Upper lobe of right lung (tissue), 1 donor: ENCODE results near the gene SEC14L5. TPM values are rescaled to one million over a fixed set of nuclear protein-coding genes. Genes with fewer than 3 reads are reported as not detected.

ENCODE experiments used
- ATAC-seq: fragments of 200-7000 bp; cut with Tn5 transposase; one replicate; pipeline ENCODE4 v1.9.1; 2020; ENCODE audit warnings: mild to moderate bottlenecking, moderate library complexity
- DNase-seq: peaks from one replicate; pipeline ENCODE4 v3.0.0-alpha.2; 2020
- H3K27ac ChIP-seq: fragments of 200-600 bp; one replicate; pipeline ENCODE4 v1.8.0; 2022
- H3K27me3 ChIP-seq: fragments of 200-600 bp; one replicate; pipeline ENCODE4 v1.8.0; 2022; ENCODE audit warnings: mild to moderate bottlenecking
- H3K36me3 ChIP-seq: fragments of 200-600 bp; one replicate; pipeline ENCODE4 v1.8.0; 2022
- H3K4me1 ChIP-seq: fragments of 200-600 bp; one replicate; pipeline ENCODE4 v1.8.0; 2022
- H3K4me3 ChIP-seq: fragments of 200-600 bp; one replicate; pipeline ENCODE4 v1.8.0; 2022; ENCODE audit warnings: mild to moderate bottlenecking
- H3K9me3 ChIP-seq: fragments of 200-600 bp; one replicate; pipeline ENCODE4 v1.8.0; 2022
- intact Hi-C: fragments of 100-400 bp; cut with DNase I; formaldehyde crosslinking; loops from one replicate; pipeline ENCODE4 v1.11.0; 2022
- total RNA-seq: library from RNA; stranded (reverse); fragmentation: NEBNext Ultra II Directional; extraction: Animal tissue kit (Norgen Biotek cat#: 25700); gene quantifications from one replicate; pipeline ENCODE4 v1.2.1, GENCODE V29; 2021
- TF ChIP-seq, protein P1 (sequence below): fragments of 200-600 bp; IDR thresholded peaks from one replicate; pipeline ENCODE4 v1.8.0; 2022; ENCODE audit warnings: antibody characterized with exemption
- donor health status: DM: no; HTN: yes; CAD: no; lungs with severe emphysema.

The SEC14L5 gene
- total RNA-seq, 1 donor from 2014 or later = 0.52 TPM

DNA sequence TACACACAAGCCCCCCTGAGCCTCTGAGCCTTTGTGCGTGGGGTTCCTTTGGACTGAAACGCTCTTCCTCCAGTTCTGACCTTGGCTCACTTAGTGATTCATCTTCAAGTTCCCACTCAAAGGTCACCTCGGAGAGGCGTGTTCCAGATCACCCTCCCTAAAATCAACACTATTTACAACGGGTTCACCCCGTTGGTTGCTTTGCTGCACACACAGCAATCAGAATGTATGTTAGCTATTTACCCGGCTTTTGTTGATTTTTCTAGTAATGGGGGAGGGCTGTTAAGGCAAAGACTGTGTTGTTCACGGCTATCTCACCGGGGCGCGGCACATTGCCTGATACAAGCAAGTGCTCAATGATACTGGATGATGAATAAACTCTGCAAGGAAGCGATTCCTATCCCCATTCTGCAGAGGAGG lies 74.6 kb downstream of the SEC14L5 start:
- intact Hi-C loops = no loop called here
- Histone ChIP-seq H3K4me3 (peak overlapping the region; percentile 65), H3K27me3 (no peaks in the 10 kb centered on the region), H3K36me3 (no peaks in the 10 kb centered on the region), H3K9me3 (no peaks in the 10 kb centered on the region), H3K27ac (no peak overlapping the region), H3K4me1 (peaks cover 13% of the 10 kb centered on the region)
- TF ChIP-seq, protein P1, sequence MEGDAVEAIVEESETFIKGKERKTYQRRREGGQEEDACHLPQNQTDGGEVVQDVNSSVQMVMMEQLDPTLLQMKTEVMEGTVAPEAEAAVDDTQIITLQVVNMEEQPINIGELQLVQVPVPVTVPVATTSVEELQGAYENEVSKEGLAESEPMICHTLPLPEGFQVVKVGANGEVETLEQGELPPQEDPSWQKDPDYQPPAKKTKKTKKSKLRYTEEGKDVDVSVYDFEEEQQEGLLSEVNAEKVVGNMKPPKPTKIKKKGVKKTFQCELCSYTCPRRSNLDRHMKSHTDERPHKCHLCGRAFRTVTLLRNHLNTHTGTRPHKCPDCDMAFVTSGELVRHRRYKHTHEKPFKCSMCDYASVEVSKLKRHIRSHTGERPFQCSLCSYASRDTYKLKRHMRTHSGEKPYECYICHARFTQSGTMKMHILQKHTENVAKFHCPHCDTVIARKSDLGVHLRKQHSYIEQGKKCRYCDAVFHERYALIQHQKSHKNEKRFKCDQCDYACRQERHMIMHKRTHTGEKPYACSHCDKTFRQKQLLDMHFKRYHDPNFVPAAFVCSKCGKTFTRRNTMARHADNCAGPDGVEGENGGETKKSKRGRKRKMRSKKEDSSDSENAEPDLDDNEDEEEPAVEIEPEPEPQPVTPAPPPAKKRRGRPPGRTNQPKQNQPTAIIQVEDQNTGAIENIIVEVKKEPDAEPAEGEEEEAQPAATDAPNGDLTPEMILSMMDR = no peak
- no peak for ATAC-seq
- no peak for DNase-seq

DNA sequence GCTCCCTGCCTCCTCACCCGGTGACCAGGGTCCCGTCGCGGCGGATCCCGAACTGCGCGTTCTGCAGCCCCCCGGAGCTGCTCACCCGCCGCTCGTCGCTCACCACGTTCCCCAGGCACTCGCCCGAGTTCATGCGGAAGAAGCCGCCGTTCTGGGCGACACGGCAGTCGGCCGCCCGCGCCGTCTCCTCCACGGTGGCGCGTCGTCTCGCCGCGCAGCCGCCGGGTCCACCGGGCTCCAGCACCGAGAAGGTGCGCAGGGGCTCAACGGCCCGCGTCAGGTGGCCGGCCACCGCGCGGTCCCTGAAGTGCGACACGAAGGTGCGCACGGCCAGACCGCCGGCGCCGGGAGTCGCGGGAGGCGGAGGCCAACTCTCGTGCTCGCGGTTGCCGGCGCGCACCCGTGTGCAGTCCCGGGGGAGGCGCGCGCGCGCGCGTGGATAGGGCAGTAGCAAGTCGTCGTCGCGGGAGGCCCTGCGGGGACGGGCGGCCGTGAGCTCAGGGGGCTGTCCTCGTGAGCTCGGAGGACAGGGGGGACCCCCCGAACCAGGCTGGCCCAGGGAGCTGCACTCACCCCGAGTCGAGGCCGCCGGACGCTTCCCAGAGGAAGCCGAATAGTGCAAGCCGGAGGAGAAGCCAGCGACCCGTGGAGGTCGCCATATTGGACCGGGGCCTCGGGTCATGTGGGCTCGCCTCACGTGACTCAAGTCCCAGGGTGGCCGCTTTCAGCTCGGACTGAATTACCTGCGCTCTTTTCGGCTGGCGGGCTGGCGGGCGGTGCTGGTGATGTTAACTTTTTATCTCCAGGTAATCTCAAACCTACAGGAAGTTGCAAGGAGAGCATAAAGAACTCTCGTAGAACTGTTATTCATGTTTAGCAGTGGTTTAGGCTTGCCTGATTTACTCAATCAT lies 75.4 kb downstream of the SEC14L5 start, which contains the start of gene NAGPA:
Gene NAGPA, minus strand, starts transcription at position 680 of the 911 bp plus-strand sequence. Its CDS starts 21 bp downstream, at position 659.
- no peaks in the 10 kb centered on the region for H3K27me3 ChIP-seq
- peaks cover 13% of the 10 kb centered on the region for H3K4me1 ChIP-seq
- no peaks in the 10 kb centered on the region for H3K36me3 ChIP-seq
- peak; percentile 95 for DNase-seq
- H3K9me3 ChIP-seq = no peaks in the 10 kb centered on the region
- ATAC-seq = peak; percentile 94
- H3K4me3 ChIP-seq = peak within 1 kb of the TSS; percentile 65
- TF ChIP-seq, protein P1 = no peak
- peak within 1 kb of the TSS; percentile 52 for H3K27ac ChIP-seq
- intact Hi-C loops = no loop called here

DNA sequence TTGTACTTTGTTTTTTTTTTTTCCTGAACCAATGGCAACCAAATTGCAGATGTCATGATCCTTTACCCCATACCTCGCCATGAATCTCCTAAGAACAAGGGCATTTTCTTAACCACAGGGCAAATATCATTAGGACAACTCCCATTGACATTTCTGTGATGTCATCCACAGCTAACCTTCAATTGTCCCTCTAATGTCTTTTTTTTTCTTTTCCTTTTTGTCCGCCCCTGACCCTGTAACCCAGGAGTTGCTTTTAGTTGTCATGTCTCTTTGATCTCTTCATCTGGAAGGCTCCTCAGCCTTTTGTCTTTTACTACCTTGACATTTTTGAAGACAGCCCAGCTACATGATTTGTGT lies 76.0 kb downstream of the SEC14L5 start:
- ATAC-seq = no peak
- H3K9me3 ChIP-seq = no peaks in the 10 kb centered on the region
- H3K27me3 ChIP-seq = no peaks in the 10 kb centered on the region
- peak overlapping the region; percentile 65 for H3K4me3 ChIP-seq
- TF ChIP-seq, protein P1 = no peak
- H3K27ac ChIP-seq = peak overlapping the region; percentile 52
- intact Hi-C loops = no loop called here
- no peaks in the 10 kb centered on the region for H3K36me3 ChIP-seq
- H3K4me1 ChIP-seq = peaks cover 13% of the 10 kb centered on the region
- DNase-seq = no peak

DNA sequence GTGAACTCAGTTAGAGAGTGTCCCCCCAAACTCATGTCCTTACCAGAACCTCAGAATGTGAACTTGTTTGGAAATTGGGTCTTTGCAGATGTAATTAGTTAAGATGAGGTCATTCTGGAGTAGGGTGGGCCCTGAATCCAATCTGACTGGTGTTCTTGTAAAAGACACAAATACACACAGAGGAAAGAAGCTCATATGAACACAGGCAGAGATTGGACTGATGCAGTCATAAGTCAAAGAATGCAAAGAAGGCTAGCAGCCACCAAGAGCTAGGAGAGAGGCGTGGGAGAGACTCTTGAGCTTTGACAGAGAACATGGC lies 77.7 kb downstream of the SEC14L5 start:
- ATAC-seq = no peak
- peaks cover 13% of the 10 kb centered on the region for H3K4me1 ChIP-seq
- intact Hi-C loops = no loop called here

DNA sequence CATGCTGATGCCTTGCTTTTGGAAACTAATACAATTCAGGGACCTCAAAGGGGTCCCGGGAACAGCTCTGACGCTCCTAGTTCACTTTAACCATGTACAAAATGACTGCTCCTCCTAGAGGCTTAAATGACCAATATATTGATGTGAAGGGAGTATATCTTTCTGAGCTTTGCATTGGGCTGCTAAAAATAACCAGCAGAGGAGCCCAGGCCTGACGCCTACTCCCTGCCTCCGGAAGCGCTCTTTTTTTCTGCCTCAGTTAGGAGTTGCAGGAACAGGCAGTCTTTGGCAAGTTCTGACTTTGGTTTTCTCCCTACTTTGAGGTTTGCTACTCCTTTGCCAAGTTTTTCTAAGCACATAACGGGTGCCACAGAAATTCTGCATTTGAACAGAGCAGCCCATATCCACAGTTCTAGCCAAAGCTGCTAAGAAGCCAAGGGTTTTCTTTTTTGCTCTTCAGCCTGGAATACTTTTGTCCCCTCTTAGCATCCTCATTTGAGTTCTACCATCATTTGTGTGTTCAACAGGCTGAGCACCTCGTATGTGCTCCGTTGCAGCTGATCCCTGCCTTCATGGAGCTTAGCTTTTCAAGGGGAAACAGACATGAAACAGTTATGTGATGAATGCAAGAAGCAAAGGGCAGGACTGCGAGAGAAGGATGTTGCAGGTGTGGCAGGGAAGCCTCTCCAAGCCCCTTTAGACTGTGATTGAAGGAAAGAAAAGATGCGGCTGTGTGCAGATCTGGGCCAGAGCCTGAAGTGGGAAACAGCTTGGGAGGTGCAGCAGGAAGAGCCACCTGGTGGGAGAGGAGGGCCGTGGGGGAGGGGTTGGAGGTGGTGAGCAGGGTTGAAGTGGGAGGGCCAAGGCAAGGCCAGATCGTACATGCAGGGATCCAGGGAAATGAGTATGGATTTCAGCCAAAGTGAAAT lies 78.4 kb downstream of the SEC14L5 start:
- no peaks in the 10 kb centered on the region for H3K36me3 ChIP-seq
- no peaks in the 10 kb centered on the region for H3K27me3 ChIP-seq
- H3K27ac ChIP-seq = no peak overlapping the region
- DNase-seq = no peak
- no peak for ATAC-seq
- intact Hi-C loops = no loop called here
- H3K4me1 ChIP-seq = peaks cover 13% of the 10 kb centered on the region
- H3K9me3 ChIP-seq = no peaks in the 10 kb centered on the region
- H3K4me3 ChIP-seq = no peak overlapping the region
- TF ChIP-seq, protein P1 = no peak

More for the DNA sequence above, 77.7 kb downstream of the SEC14L5 start:
- no peak for DNase-seq
- no peaks in the 10 kb centered on the region for H3K9me3 ChIP-seq
- no peaks in the 10 kb centered on the region for H3K27me3 ChIP-seq
- TF ChIP-seq, protein P1 = no peak
- no peak overlapping the region for H3K27ac ChIP-seq
- H3K36me3 ChIP-seq = no peaks in the 10 kb centered on the region
- H3K4me3 ChIP-seq = no peak overlapping the region
